Tibial nerve (tissue), 3 donors: Measurements from ENCODE around the gene SLC8A3.

Experiments
- POLR2A ChIP-seq, 2 donors: fragments of 450-650 bp; IDR thresholded peaks; one replicate each; pipeline ENCODE4 v1.6.1; 2017; ENCODE audit warnings: antibody characterized with exemption in 2 of 2, mild to moderate bottlenecking in 2 of 2, moderate library complexity in 2 of 2
- TF ChIP-seq, protein P1 (sequence below), 5 experiments: fragments of 200-600 bp in 3 of 5; fragments of 450-650 bp in 2 of 5; sonication (generic) in 3 of 5; IDR thresholded peaks; one replicate each; pipeline ENCODE4 v1.5.1; 2016 to 2019; ENCODE audit warnings: antibody characterized with exemption in 5 of 5, mild to moderate bottlenecking in 3 of 5, moderate library complexity in 2 of 5

DNA sequence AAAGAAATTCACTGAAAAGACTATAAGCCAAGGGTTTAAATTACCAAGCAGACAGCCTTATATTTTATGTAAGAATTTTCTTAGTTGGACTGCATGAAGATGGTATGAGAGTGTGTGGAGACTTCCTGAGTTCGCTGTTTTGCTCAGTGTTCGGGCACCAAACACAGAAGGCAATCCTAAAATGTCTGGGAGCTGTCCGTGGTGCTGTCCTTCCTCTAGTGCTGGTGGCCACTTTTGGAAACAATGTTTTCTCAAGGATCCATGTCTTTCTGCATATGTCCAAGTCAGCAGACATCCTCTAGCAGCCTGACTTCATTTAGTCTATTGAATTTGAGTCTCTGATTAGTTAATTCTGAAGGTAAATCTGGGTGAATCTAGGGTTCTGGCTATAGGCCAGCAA is 135.8 kb downstream of the SLC8A3 start:
- no peak for TF ChIP-seq POLR2A (IDR thresholded peaks at IDR 0.05)
- TF ChIP-seq, protein P1, sequence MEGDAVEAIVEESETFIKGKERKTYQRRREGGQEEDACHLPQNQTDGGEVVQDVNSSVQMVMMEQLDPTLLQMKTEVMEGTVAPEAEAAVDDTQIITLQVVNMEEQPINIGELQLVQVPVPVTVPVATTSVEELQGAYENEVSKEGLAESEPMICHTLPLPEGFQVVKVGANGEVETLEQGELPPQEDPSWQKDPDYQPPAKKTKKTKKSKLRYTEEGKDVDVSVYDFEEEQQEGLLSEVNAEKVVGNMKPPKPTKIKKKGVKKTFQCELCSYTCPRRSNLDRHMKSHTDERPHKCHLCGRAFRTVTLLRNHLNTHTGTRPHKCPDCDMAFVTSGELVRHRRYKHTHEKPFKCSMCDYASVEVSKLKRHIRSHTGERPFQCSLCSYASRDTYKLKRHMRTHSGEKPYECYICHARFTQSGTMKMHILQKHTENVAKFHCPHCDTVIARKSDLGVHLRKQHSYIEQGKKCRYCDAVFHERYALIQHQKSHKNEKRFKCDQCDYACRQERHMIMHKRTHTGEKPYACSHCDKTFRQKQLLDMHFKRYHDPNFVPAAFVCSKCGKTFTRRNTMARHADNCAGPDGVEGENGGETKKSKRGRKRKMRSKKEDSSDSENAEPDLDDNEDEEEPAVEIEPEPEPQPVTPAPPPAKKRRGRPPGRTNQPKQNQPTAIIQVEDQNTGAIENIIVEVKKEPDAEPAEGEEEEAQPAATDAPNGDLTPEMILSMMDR (IDR thresholded peaks at IDR 0.05) = no peak
